Common myeloid progenitor, CD34-positive (primary cell): Measurements from ENCODE around the gene CPEB4.
A peak's percentile ranks its signal among the peaks of the same experiment; 100 is the strongest.

Experiments
- CTCF ChIA-PET: fragments of 350-600 bp; sonication (Branson Sonifier 250); formaldehyde crosslinking; loops from one replicate; lab custom pipeline; 2021; ENCODE audit warnings: antibody characterized with exemption; lab: Charles Lee
- POLR2A ChIA-PET: fragments of 350-600 bp; sonication (Branson Sonifier 250); formaldehyde crosslinking; loops from one replicate; lab custom pipeline; 2021; ENCODE audit warnings: antibody characterized with exemption; lab: Charles Lee
- DNase-seq, 3 donors: peaks; one replicate each; pipeline versions ENCODE4 v3.0.0 to v3.0.0-alpha.2; 2013
- H3K27ac ChIP-seq, 2 experiments: 1 replicate in 1 of 2; 2 replicates in 1 of 2; pipeline ENCODE4 v1.7.0; 2013; ENCODE audit warnings: inconsistent platforms in 2 of 2, low read length in 2 of 2, mild to moderate bottlenecking in 2 of 2, low read depth in 1 of 2, moderate library complexity in 1 of 2; ENCODE audit not compliant: severe bottlenecking in 2 of 2, insufficient read depth in 1 of 2, poor library complexity in 1 of 2
- H3K27me3 ChIP-seq, 5 experiments: replicated peaks in 2 of 5; 1 replicate in 3 of 5; 2 replicates in 2 of 5; pipeline versions ENCODE4 v1.6.1 to v1.7.0; 2013; ENCODE audit warnings: low read length in 4 of 5, mild to moderate bottlenecking in 2 of 5, moderate library complexity in 2 of 5, inconsistent platforms in 1 of 5; ENCODE audit not compliant: insufficient read depth in 5 of 5, control insufficient read depth in 4 of 5
- H3K36me3 ChIP-seq, 4 experiments: 1 replicate in 2 of 4; 2 replicates in 2 of 4; pipeline versions ENCODE4 v1.6.1 to v1.7.0; 2013; ENCODE audit warnings: low read length in 3 of 4, control low read depth in 1 of 4, mild to moderate bottlenecking in 1 of 4; ENCODE audit not compliant: control insufficient read depth in 4 of 4, insufficient read depth in 4 of 4
- H3K4me1 ChIP-seq, 4 experiments: 1 replicate in 3 of 4; 2 replicates in 1 of 4; pipeline versions ENCODE4 v1.6.1 to v1.7.1; 2013; ENCODE audit warnings: low read length in 3 of 4, mild to moderate bottlenecking in 3 of 4, control low read depth in 1 of 4, inconsistent platforms in 1 of 4, moderate library complexity in 1 of 4; ENCODE audit not compliant: control insufficient read depth in 4 of 4, insufficient read depth in 4 of 4; ENCODE audit errors: control extremely low read depth in 1 of 4
- H3K4me3 ChIP-seq, 7 experiments: 1 replicate in 4 of 7; 2 replicates in 3 of 7; pipeline versions ENCODE4 v1.5.1 to v1.7.0; 2013; ENCODE audit warnings: mild to moderate bottlenecking in 7 of 7, low read length in 6 of 7, moderate library complexity in 6 of 7, inconsistent platforms in 2 of 7, low read depth in 2 of 7, control low read depth in 1 of 7; ENCODE audit not compliant: insufficient read depth in 4 of 7, control insufficient read depth in 1 of 7; ENCODE audit errors: extremely low read depth in 1 of 7
- H3K9me3 ChIP-seq, 5 experiments: 1 replicate in 4 of 5; 2 replicates in 1 of 5; pipeline versions ENCODE4 v1.6.1 to v1.7.1; 2013; ENCODE audit warnings: low read length in 4 of 5, mild to moderate bottlenecking in 2 of 5, inconsistent platforms in 1 of 5, low read depth in 1 of 5, moderate library complexity in 1 of 5; ENCODE audit not compliant: control insufficient read depth in 4 of 5, insufficient read depth in 2 of 5; ENCODE audit errors: control extremely low read depth in 1 of 5
- WGBS: methylation state at CpG from one replicate; pipeline ENCODE4 v1.1.5; 2013; ENCODE audit not compliant: insufficient coverage; 5-methylcytosine and 5-hydroxymethylcytosine counted together

Gene CPEB4

DNA sequence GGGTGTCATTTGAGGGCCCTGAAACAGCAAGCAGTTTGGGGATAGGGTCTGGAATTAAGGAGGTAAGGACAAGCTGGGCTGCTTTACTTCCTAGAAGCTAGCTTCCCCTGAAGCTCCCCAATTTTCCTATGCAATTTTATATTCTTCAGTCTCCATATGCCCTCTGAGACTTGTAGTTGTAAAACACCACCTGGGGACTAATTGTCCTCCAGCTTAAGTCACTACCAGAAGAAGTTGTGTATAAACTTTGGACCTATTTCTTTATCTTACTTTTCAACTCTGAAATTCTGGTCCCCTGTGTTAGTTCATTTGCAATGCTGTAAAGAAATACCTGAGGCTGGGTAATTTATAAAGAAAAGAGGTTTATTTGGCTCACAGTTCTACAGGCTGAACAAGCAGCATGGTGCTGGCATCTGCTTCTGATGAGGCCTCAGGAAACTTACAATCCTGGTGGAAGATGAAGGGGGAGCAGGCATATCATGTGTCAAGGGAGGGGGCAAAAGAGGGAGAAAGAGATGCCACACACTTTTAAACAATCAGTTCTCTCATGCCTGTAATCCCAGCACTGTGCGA, 41.1 kb upstream of the CPEB4 start:
- H3K9me3 ChIP-seq: peaks cover 0 to 4% (median 2%) of the 10 kb centered on the region in 5 experiments
- H3K27me3 ChIP-seq: no peaks in the 10 kb centered on the region
- DNase-seq: no peak
- ChIA-PET POLR2A (no interaction called here), CTCF (interaction anchor here (0.6 kb wide), 1 partner anchor 13 kb away, joined by 3 read pairs; no protein-coding TSS in a partner anchor)
- 100% methylated on average over 1 of the region's 1 CpG for WGBS
- H3K36me3 ChIP-seq: no peaks in the 10 kb centered on the region
- H3K27ac ChIP-seq: no peak overlapping the region
- H3K4me1 ChIP-seq: peaks cover 0 to 6% (median 2%) of the 10 kb centered on the region in 4 experiments
- no peak overlapping the region for H3K4me3 ChIP-seq

DNA sequence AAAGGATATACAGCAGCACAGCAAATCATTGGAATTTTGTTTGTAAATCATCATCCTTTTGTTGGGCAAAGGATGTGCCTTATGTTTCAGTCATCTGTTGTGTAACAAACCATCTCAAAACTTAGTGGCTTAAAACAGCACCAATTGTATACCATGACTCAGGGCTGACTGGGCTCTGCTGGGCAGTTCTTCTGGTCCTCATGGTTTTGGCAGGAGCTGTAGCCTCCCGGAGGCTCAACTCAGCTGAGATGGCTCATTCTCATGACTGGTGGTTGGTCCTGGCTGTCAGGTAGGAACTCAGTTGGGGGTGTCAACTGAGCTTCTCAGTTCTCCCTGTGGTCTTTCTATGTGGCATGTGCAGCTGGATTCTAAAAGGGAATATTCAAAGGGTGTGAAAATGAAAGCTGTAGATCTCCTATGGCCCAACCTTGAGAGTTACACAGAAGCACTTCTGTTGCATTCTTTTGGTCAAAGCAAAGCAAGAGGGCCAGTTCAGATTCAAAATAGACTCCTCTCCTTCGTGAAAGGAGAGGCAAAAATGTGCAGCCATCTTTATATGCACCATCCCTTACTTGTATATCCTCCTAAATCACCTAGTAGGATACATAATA, 39.1 kb upstream of the CPEB4 start:
- ChIA-PET POLR2A (no interaction called here), CTCF (interaction anchor here (1.1 kb wide), 1 partner anchor 27 kb away, joined by 3 read pairs; no protein-coding TSS in a partner anchor)
- Histone ChIP-seq H3K4me3 (no peak overlapping the region), H3K36me3 (no peaks in the 10 kb centered on the region), H3K4me1 (peaks cover 0 to 8% (median 3%) of the 10 kb centered on the region in 4 experiments), H3K27ac (no peak overlapping the region), H3K27me3 (no peaks in the 10 kb centered on the region), H3K9me3 (peaks cover 0 to 4% (median 2%) of the 10 kb centered on the region in 5 experiments)
- WGBS: 25% methylated on average over 1 of the region's 2 CpGs
- DNase-seq: no peak

DNA sequence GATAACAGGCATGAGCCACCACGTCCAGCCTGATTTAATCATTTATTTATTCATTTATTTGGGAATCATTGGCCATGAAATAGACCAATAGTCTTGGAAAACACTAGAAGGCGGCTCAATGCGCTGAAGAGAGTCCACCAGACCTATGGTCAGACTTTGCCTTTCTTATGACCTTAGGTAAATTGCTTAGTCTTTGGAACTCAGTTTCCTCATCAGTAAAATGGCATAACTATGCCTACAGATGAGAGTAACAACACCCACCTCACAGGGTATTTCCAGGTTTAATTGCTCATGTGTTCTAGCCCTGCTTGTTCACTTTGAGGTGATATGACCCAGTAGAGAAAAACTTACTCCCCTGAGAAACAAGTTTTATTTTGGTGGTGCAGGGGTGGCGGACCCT, 38.2 kb upstream of the CPEB4 start:
- Histone ChIP-seq H3K4me1 (peaks cover 0 to 8% (median 3%) of the 10 kb centered on the region in 4 experiments), H3K4me3 (no peak overlapping the region), H3K9me3 (peaks cover 0 to 4% (median 2%) of the 10 kb centered on the region in 5 experiments), H3K27ac (no peak overlapping the region), H3K27me3 (no peaks in the 10 kb centered on the region), H3K36me3 (no peaks in the 10 kb centered on the region)
- ChIA-PET CTCF (no interaction called here), POLR2A (interaction anchor here (0.6 kb wide), 1 partner anchor 22 kb away, joined by 4 read pairs; no protein-coding TSS in a partner anchor)
- WGBS: 100% methylated on average over 3 of the region's 4 CpGs
- DNase-seq: no peak

- ChIA-PET CTCF (interaction anchor here (1.3 to 1.4 kb wide), 2 partner anchors 14 to 75 kb away, joined by 3 read pairs; no protein-coding TSS in a partner anchor), POLR2A (interaction anchor here (0.6 kb wide), 1 partner anchor 21 kb away, joined by 4 read pairs; no protein-coding TSS in a partner anchor)
- Histone ChIP-seq H3K27ac (no peak overlapping the region), H3K36me3 (no peaks in the 10 kb centered on the region), H3K27me3 (no peaks in the 10 kb centered on the region), H3K4me1 (peaks cover 0 to 8% (median 3%) of the 10 kb centered on the region in 4 experiments), H3K4me3 (no peak overlapping the region), H3K9me3 (peaks cover 0 to 4% (median 2%) of the 10 kb centered on the region in 5 experiments)
- 5% methylated on average over 4 of the region's 6 CpGs for WGBS
- peak in 2 of 3 donors; percentile 24 to 48 for DNase-seq
Observed at GRCh38 chr5:173850659-173851058, 37.5 kb upstream of the CPEB4 start.

DNA sequence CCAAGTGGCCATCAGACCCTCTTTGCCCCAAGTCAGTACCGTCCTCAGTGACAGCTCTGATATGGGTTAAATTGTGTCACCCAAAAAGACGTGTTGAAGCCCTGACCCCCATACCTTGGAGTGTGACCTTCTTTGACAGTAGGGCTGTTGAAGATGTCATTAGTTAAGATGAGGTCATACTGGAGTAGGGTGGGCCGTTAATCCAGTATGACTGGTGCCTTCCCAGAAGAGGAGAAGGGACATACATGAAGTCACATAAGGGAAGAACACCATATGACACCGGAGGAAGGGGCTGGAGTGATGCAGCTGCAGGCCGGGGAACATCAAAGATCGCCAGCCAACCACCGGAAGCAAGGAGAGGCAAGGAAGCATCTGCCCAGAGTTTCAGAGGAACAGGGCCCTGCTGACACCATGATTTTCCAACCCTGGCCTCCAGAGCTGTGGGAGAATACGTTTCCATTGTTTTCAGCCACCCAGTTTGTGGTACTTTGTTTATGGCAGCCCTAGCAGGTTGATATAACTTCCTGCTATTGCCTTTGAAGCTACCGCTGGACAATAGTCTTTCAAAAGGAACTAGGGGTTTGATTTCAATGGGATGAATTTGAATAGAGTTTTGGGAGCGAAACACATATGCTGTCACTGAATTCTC, 36.4 kb upstream of the CPEB4 start:
- CTCF ChIA-PET: interaction anchor here (1.3 to 1.4 kb wide), 2 partner anchors 13 to 74 kb away, joined by 3 read pairs; no protein-coding TSS in a partner anchor

DNA sequence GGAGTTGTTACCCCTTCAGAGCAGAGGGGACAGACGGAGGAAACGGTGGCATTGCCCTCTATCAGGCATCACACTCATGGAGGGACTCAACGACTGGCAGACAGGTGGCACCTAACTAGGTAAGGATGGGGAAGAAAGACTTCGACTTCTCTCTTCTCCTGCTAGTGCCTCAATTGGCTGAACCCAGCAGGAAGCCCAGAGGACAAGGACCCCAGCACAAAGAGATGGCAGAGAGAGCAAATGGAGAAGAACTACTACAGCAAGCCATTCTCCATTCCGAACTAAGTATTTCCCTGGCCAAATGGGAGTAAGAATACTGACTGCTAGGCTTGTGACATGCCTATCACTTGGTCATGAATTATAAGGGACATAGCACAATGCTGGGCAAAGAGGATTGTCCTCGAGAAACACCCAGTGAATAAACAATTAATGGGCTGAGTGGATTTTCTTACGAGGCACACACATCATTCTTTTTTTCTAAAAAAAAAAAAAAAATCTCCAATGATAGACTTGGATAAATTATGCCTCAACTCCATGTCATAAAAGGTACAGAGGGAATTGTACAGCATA, 35.3 kb upstream of the CPEB4 start:
- WGBS: 96% methylated on average over 4 of the region's 7 CpGs
- Histone ChIP-seq H3K36me3 (no peaks in the 10 kb centered on the region), H3K9me3 (peaks cover 0 to 4% (median 0%) of the 10 kb centered on the region in 5 experiments), H3K4me1 (peaks cover 0 to 11% (median 5%) of the 10 kb centered on the region in 4 experiments), H3K4me3 (no peak overlapping the region), H3K27ac (peak overlapping the region in 1 of 2 experiments; percentile 15), H3K27me3 (no peaks in the 10 kb centered on the region)
- ChIA-PET CTCF (no interaction called here), POLR2A (no interaction called here)
- DNase-seq: no peak

More for the DNA sequence above, 36.4 kb upstream of the CPEB4 start:
- POLR2A ChIA-PET: no interaction called here
- Histone ChIP-seq H3K27me3 (no peaks in the 10 kb centered on the region), H3K4me1 (peaks cover 0 to 11% (median 5%) of the 10 kb centered on the region in 4 experiments), H3K36me3 (no peaks in the 10 kb centered on the region), H3K27ac (no peak overlapping the region), H3K4me3 (no peak overlapping the region), H3K9me3 (peaks cover 0 to 4% (median 1%) of the 10 kb centered on the region in 5 experiments)
- DNase-seq: no peak
- 92% methylated on average over 9 of the region's 10 CpGs for WGBS
